Endothelial cell of umbilical vein (primary cell): ENCODE results near the gene C1QA. TPM values are rescaled to one million over a fixed set of nuclear protein-coding genes. Genes with fewer than 3 reads are reported as not detected.

Source experiments
- Bru-seq: library from RNA; stranded (reverse); fragments of 400-500 nt; gene quantifications from one replicate; lab custom pipeline; 2021; lab: Mats Ljungman, UMichigan
- BruChase-seq, 2 experiments: library from RNA; stranded (reverse); fragments of 400-500 nt; gene quantifications; one replicate each; lab custom pipeline; 2021; lab: Mats Ljungman, UMichigan
- BruUV-seq: library from RNA; stranded (reverse); fragments of 400-500 nt; replicated peaks from 2 replicates; lab custom pipeline; 2021; lab: Mats Ljungman, UMichigan
- CTCF ChIA-PET: fragments of 300-600, 350-600 bp; sonication (Branson Sonifier 250); formaldehyde crosslinking; loops from one replicate; lab custom pipeline; 2021; ENCODE audit warnings: antibody characterized with exemption, inconsistent platforms; lab: Charles Lee
- POLR2A ChIA-PET: fragments of 300-600, 350-600 bp; sonication (Branson Sonifier 250); formaldehyde crosslinking; loops from one replicate; lab custom pipeline; 2021; ENCODE audit warnings: antibody characterized with exemption, inconsistent platforms; lab: Charles Lee
- DNase-seq: peaks from one replicate; pipeline ENCODE4 v3.0.0-alpha.2; 2011; ENCODE audit warnings: low read depth, low spot score
- FAIRE-seq: peaks from 2 replicates; lab custom pipeline; 2011; peaks lifted over from hg19 to GRCh38; lab: Jason Lieb, UNC
- H2AFZ ChIP-seq: 2 replicates; pipeline ENCODE4 v1.6.0; 2012; ENCODE audit warnings: low read depth, low read length, control low read depth, inconsistent platforms
- H3K27ac ChIP-seq: 2 replicates; pipeline ENCODE4 v1.5.1; 2011; ENCODE audit warnings: low read depth, mild to moderate bottlenecking, control low read depth, low read length, moderate library complexity; ENCODE audit not compliant: insufficient read depth
- H3K27me3 ChIP-seq, 2 experiments: 2 replicates each; pipeline versions ENCODE4 v1.6.0 to v1.6.1; 2011; ENCODE audit warnings: low read length in 2 of 2, mixed read lengths in 1 of 2; ENCODE audit not compliant: control insufficient read depth in 2 of 2, insufficient read depth in 2 of 2
- H3K36me3 ChIP-seq, 2 experiments: 2 replicates in 1 of 2; 3 replicates in 1 of 2; pipeline ENCODE4 v1.5.1; 2011; ENCODE audit warnings: low read length in 2 of 2, mild to moderate bottlenecking in 1 of 2, moderate library complexity in 1 of 2; ENCODE audit not compliant: control insufficient read depth in 2 of 2, insufficient read depth in 2 of 2; ENCODE audit errors: extremely low read depth in 1 of 2
- H3K4me1 ChIP-seq: 3 replicates; pipeline ENCODE4 v1.5.1; 2011; ENCODE audit warnings: mild to moderate bottlenecking, low read length; ENCODE audit not compliant: control insufficient read depth, insufficient read depth; ENCODE audit errors: extremely low read depth
- H3K4me2 ChIP-seq: 2 replicates; pipeline ENCODE4 v1.6.1; 2011; ENCODE audit warnings: low read length, control low read depth, mixed read lengths; ENCODE audit not compliant: insufficient read depth
- H3K4me3 ChIP-seq, 3 experiments: fragments of 200-600 bp in 1 of 3; sonication (generic), shearing (Covaris generic) in 1 of 3; replicated peaks in 1 of 3; 2 replicates each; pipeline ENCODE4 v1.5.1; 2011 to 2016; ENCODE audit warnings: control low read depth in 3 of 3, low read length in 3 of 3, mild to moderate bottlenecking in 2 of 3, inconsistent platforms in 1 of 3, low read depth in 1 of 3, moderate library complexity in 1 of 3; ENCODE audit not compliant: insufficient read depth in 1 of 3
- H3K79me2 ChIP-seq: 2 replicates; pipeline ENCODE4 v1.6.0; 2012; ENCODE audit warnings: low read length, inconsistent platforms; ENCODE audit not compliant: control insufficient read depth, insufficient read depth
- H3K9ac ChIP-seq: replicated peaks from 2 replicates; pipeline ENCODE3; 2011; ENCODE audit warnings: low read length, control low read depth; ENCODE audit not compliant: insufficient read depth; ENCODE audit errors: extremely low read depth
- H3K9me1 ChIP-seq: replicated peaks from 3 replicates; pipeline ENCODE4 v1.6.0; 2011; ENCODE audit warnings: mild to moderate bottlenecking, low read length; ENCODE audit not compliant: control insufficient read depth, insufficient read depth; ENCODE audit errors: extremely low read depth
- H3K9me3 ChIP-seq: replicated peaks from 2 replicates; pipeline ENCODE4 v1.5.1; 2012; ENCODE audit warnings: low read length, inconsistent platforms; ENCODE audit not compliant: control insufficient read depth, insufficient read depth
- H4K20me1 ChIP-seq: replicated peaks from 2 replicates; pipeline ENCODE3; 2011; ENCODE audit warnings: mild to moderate bottlenecking, low read length; ENCODE audit not compliant: control insufficient read depth, insufficient read depth; ENCODE audit errors: extremely low read depth
- CTCF ChIP-seq, 2 donors: IDR thresholded peaks; 1 replicate in 1 of 2; 2 replicates in 1 of 2; pipeline ENCODE4 v1.5.1; 2011; ENCODE audit warnings: low read length in 2 of 2, mild to moderate bottlenecking in 2 of 2, moderate library complexity in 2 of 2, control low read depth in 1 of 2, inconsistent platforms in 1 of 2, low read depth in 1 of 2; ENCODE audit not compliant: insufficient read depth in 1 of 2; ENCODE audit errors: extremely low read depth in 1 of 2
- EZH2 ChIP-seq: IDR thresholded peaks from 2 replicates; pipeline ENCODE4 v1.6.1; 2012; ENCODE audit warnings: borderline replicate concordance, low read depth, mild to moderate bottlenecking, moderate library complexity, low read length, inconsistent platforms; ENCODE audit not compliant: severe bottlenecking
- FOS ChIP-seq: IDR thresholded peaks from 2 replicates; pipeline ENCODE4 v1.6.1; 2011; ENCODE audit warnings: mild to moderate bottlenecking, low read length, moderate library complexity, borderline replicate concordance; ENCODE audit not compliant: insufficient read depth
- GATA2 ChIP-seq: IDR thresholded peaks from 2 replicates; pipeline ENCODE4 v1.7.0; 2011; ENCODE audit warnings: low read depth, mild to moderate bottlenecking, moderate library complexity, mixed read lengths, low read length; ENCODE audit not compliant: insufficient read length, insufficient read depth
- JUN ChIP-seq: IDR thresholded peaks from 2 replicates; pipeline ENCODE4 v1.6.1; 2011; ENCODE audit warnings: borderline replicate concordance, low read depth; ENCODE audit not compliant: insufficient read length, insufficient read depth
- MYC ChIP-seq: IDR thresholded peaks from one replicate; pipeline ENCODE4 v1.6.1; 2011; ENCODE audit warnings: mild to moderate bottlenecking, low read depth, low read length
- POLR2A ChIP-seq: IDR thresholded peaks from 2 replicates; pipeline ENCODE4 v1.6.1; 2012; ENCODE audit warnings: low read depth, mild to moderate bottlenecking, control low read depth, low read length
- POLR2AphosphoS5 ChIP-seq: IDR thresholded peaks from 2 replicates; pipeline ENCODE4 v1.6.1; 2012; ENCODE audit warnings: low read depth, mild to moderate bottlenecking, control low read depth, low read length, moderate library complexity; ENCODE audit not compliant: insufficient read depth
- dilution Hi-C: fragments of 300-500 bp; cut with MboI; formaldehyde crosslinking; loops from one replicate; pipeline ENCODE4 v1.15.0; 2019; ENCODE audit warnings: low sequenced_read_pairs; ENCODE audit not compliant: extremely low pct_ligation_motif_present
- intact Hi-C: fragments of 100-400 bp; cut with micrococcal nuclease; formaldehyde crosslinking; loops from one replicate; pipeline ENCODE4 v1.10.0; 2022
- long read RNA-seq: library from polyadenylated mRNA; stranded (forward); transcript quantifications from one replicate; pipeline ENCODE4 v2.0.0, GENCODE V29; 2021
- polyA minus RNA-seq, 3 experiments: library from RNA; depleted of rRNA, polyadenylated mRNA; stranded (reverse); fragments of >200 nt; gene quantifications; 1 replicate in 1 of 3; 2 replicates in 2 of 3; pipeline ENCODE4 v1.2.3, GENCODE V29; 2011
- polyA plus RNA-seq, 4 experiments: library from polyadenylated mRNA; depleted of rRNA in 3 of 4; stranded (reverse) in 3 of 4; unstranded in 1 of 4; fragments of >200 nt; gene quantifications; 2 replicates each; pipeline versions ENCODE4 v1.2.1 to v1.2.3, GENCODE V29; 2011 to 2012; ENCODE audit warnings: missing spikeins in 1 of 4
- total RNA-seq: library from RNA; stranded (reverse); gene quantifications from 2 replicates; pipeline ENCODE4 v1.2.3, GENCODE V29; 2021
- TF ChIP-seq, protein P1 (sequence below): IDR thresholded peaks from 2 replicates; pipeline ENCODE4 v1.6.1; 2011; ENCODE audit not compliant: insufficient read depth, insufficient read length

C1QA gene, protein sequence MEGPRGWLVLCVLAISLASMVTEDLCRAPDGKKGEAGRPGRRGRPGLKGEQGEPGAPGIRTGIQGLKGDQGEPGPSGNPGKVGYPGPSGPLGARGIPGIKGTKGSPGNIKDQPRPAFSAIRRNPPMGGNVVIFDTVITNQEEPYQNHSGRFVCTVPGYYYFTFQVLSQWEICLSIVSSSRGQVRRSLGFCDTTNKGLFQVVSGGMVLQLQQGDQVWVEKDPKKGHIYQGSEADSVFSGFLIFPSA
- total RNA-seq (not detected in 2 replicates), polyA plus RNA-seq (not detected in 2 replicates), polyA minus RNA-seq (not detected in 2 replicates), Bru-seq, nascent RNA (not detected), BruChase-seq, experiment 1, labeled RNA remaining after a 6-hour chase (not detected), BruChase-seq, experiment 2, labeled RNA remaining after a 2-hour chase (not detected)
- polyA plus RNA-seq (2011; cell fraction: cytosol; rRNA removed): not detected in 2 replicates
- polyA plus RNA-seq (2011; cell fraction: nucleus; rRNA removed): not detected in 2 replicates
- polyA plus RNA-seq (2012): not detected in 2 replicates
- not detected for polyA minus RNA-seq (2011; cell fraction: cytosol; rRNA and poly(A)+ RNA removed)
- not detected in 2 replicates for polyA minus RNA-seq (2011; cell fraction: nucleus; rRNA and poly(A)+ RNA removed)
- long read RNA-seq: 0 reads

DNA sequence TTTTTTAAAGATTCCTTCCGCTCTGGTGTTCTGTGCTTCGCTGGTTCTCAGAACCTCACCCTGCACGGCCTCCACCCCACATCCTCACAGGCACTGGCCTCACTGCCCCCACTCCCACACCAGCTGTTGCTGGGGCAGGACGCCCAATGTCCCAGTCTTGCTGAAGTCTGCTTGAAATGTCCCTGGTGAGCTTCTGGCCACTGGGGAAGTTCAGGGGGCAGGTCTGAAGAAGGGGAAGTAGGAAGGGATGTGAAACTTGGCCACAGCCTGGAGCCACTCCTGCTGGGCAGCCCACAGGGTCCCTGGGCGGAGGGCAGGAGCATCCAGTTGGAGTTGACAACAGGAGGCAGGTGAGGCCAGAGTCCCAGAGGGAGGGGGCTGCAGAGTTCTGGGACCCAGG lies at the start of gene C1QA:
TSS of gene C1QA (plus strand) at position 276 of the 400 bp plus-strand sequence. CDS start 989 bp downstream, outside the sequence.
- CTCF ChIA-PET: interaction anchor here (1.0 to 2.6 kb wide), 3 partner anchors 10 to 216 kb away, joined by 3 to 7 read pairs (median 7); no protein-coding TSS in a partner anchor
- no TSS peak for BruUV-seq
- Histone ChIP-seq H4K20me1 (no peaks in the 10 kb centered on the region), H3K4me1 (no peaks in the 10 kb centered on the region), H3K27ac (no peak within 1 kb of the TSS), H3K4me3 (no peak within 1 kb of the TSS), H3K79me2 (no peaks in the 10 kb centered on the region), H3K9me1 (no peaks in the 10 kb centered on the region), H2AFZ (no peak within 1 kb of the TSS), H3K36me3 (no peaks in the 10 kb centered on the region), H3K9ac (no peak within 1 kb of the TSS), H3K4me2 (no peak within 1 kb of the TSS), H3K27me3 (peaks cover 2 to 5% of the 10 kb centered on the region in 2 experiments), H3K9me3 (no peaks in the 10 kb centered on the region)
- POLR2A ChIA-PET: no interaction called here
- dilution Hi-C loops (no loop called here), intact Hi-C loops (no loop called here)
- DNase-seq (no peak), FAIRE-seq (no peak)
- TF ChIP-seq EZH2 (no peak), MYC (no peak), POLR2AphosphoS5 (no peak), GATA2 (no peak), CTCF (IDR thresholded peaks at IDR 0.05; ENCODE audit: extremely low read depth in 1 of 2, insufficient read depth in 1 of 2, low read depth in 1 of 2, low read length in 2 of 2) (no peak), FOS (no peak), JUN (no peak), POLR2A (no peak)
- TF ChIP-seq, protein P1, sequence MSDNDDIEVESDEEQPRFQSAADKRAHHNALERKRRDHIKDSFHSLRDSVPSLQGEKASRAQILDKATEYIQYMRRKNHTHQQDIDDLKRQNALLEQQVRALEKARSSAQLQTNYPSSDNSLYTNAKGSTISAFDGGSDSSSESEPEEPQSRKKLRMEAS: no peak
